GM19452 (cell line): ENCODE data around the gene MAD1L1.

Experiments used
- ATAC-seq: cut with Tn5 transposase; IDR thresholded peaks from one replicate; pipeline ENCODE4 v1.9.1; 2021; ENCODE audit not compliant: unreplicated experiment

The MAD1L1 gene

GRCh38 chr7:1922870-1923236, 309.9 kb downstream of the MAD1L1 start:
- ATAC-seq = no peak

- ATAC-seq = no peak
These were observed 310.5 kb downstream of the MAD1L1 start for GRCh38 chr7:1922071-1922869.

DNA sequence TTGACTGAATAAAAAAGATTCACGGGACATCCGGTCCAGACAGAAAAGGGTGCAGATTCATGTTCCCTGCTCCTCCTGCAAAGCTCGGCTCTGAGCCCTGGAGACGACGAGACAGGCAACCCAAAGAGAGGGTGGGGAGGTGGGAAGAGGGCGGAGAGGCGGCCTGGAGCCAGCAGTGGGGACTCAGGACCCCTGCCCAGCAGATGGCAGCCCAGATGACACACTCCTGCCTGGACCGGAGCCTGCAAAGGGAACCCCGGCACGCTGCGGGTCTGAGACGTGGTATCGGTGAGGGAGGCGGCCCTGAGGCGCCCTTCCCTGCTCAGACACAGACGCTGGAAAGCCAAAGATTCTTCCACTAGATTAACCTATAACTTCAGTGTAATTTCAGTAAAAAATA, 311.9 kb downstream of the MAD1L1 start:
- ATAC-seq = no peak

- ATAC-seq = no peak
These were observed 312.5 kb downstream of the MAD1L1 start for GRCh38 chr7:1920266-1920681.

GRCh38 chr7:1919539-1920265, 313.0 kb downstream of the MAD1L1 start:
- ATAC-seq = no peak

- no peak for ATAC-seq
These were observed 313.7 kb downstream of the MAD1L1 start for GRCh38 chr7:1918881-1919525.

- no peak for ATAC-seq
These were observed 314.6 kb downstream of the MAD1L1 start for GRCh38 chr7:1918063-1918645.

DNA sequence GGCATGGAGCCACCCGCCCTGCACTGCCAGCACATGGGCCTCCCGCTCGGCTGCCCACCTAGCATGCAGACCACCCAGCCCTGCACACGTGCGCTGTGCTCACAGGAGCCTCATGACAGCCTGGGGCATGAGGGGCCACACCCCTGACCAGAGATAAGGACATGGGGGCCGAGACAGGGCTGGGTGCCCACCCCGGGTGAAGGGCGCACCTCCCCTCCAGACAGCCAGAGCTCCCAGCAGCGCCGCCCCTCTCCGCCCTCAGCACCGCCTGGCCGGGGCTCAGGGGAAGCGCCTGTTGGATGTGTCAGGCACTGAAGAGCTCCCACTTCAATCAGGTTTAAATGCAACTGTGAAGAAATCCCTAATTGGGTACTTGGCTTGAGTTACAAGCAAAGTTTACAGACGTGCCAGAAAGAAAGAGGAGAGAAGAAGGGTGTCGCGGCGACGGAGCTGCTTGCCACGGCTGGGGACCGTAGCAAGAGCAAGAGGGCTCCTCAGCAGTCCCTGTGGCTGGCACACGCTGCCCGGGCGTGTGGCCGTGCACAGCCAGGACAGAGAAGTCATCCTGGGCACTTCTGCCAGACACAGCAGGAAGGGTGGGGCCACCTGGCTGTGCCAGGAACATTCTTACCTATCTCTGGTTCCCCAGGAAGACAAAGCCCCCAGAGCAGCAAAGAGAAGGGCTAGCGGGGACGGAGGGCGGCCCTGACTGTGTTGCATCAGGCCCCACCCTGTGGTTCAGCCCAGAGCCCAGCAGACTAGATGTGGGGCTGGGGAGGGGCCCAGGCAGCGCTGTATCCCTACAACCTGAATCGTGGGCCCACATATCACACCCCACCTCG, 315.3 kb downstream of the MAD1L1 start:
- ATAC-seq = no peak

GRCh38 chr7:1916601-1916970, 316.2 kb downstream of the MAD1L1 start:
- no peak for ATAC-seq

DNA sequence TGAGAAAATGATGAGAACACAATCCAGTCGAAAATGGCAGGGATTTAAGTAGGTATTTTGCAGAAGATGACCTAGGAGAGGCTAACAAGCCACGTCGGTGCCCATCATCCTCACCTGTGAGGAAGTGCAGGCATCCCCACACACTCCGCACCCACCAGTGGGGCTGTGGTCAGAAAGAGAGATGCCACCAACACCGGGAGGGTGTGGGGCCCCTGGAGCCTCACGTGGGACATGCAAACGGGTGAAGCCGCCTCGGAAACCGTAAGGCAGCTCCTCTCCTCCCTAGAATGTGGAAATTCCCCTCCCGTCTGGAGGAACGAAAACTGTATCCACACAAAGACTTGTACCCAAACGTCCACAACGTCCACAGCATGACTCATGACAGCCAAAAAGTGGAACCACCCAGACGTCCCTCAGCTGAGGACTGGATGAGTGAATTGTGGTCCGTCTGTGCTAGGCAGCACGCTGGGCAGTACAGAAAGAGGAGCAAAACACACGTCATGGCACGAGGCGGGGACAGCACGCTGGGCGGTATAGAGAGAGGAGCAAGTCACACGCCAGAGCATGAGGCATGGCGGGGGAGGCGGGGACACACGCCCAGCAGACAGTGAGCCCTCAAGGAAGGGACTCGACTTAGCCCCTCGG, 316.7 kb downstream of the MAD1L1 start:
- no peak for ATAC-seq

DNA sequence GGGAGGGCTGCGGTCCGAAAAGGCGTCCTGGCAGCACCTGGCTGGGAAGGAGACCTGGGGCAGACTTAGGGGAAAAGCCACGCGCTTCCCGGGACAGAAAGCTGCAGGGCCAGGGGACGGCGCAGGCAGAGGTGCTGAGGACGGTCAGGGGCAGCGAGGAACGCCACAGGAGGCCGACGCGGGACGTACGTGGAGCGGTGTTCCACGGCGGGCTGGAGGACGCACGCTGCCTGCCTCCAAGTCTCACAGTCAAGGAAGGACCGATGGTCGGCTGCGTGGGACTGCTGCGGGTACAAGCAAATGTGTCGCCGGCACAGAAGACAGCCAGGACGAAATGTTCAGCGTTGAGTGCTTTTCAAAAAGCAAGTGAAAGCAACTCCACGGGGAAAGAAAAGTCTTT, 317.4 kb downstream of the MAD1L1 start:
- no peak for ATAC-seq

GRCh38 chr7:1914743-1915142, 318.0 kb downstream of the MAD1L1 start:
- no peak for ATAC-seq

DNA sequence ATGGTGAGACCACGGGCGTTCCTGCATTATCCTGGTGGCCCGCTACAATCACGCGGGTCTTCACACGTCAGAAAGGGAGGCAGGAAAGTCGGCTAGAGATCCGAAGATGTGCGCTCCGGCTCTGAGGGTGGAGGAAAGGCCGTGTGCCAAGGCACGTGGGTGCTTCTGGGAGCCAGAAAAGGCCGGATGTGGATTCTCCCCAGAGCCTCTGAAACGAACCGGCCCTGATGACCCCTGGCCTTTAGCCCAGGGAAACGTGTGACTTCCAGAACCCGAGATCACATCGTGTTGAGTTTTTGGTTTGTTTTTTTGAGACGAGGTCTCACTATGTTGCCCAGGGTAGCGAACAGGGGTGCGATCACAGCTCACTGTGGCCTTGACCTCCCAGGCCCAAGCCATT, 318.4 kb downstream of the MAD1L1 start:
- no peak for ATAC-seq

GRCh38 chr7:1913466-1914282, 319.1 kb downstream of the MAD1L1 start:
- no peak for ATAC-seq

- ATAC-seq = no peak
These were observed 319.9 kb downstream of the MAD1L1 start for GRCh38 chr7:1912593-1913465.

DNA sequence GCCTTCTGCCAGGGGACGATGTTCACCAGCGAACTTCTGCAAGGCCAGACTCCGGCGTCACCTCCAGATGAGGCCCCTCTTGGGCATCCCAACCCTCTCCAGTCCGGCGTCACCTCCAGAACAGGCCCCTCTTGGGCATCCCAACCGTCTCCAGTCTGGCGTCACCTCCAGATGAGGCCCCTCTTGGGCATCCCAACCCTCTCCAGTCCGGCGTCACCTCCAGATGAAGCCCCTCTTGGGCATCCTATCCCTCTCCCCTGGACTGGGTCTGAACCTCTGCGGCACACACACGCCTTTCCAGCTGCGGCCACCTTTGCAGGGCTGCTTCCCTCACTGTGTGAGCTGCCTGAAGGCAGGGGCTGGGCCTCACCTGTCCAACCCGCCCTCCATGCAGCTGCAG, 321.2 kb downstream of the MAD1L1 start:
- no peak for ATAC-seq

GRCh38 chr7:1910827-1911226, 321.9 kb downstream of the MAD1L1 start:
- ATAC-seq = no peak

GRCh38 chr7:1910081-1910685, 322.6 kb downstream of the MAD1L1 start:
- ATAC-seq = no peak
